H1 (cell line): ENCODE data around the gene TSPAN3. TPM values are rescaled to one million over a fixed set of nuclear protein-coding genes. Genes with fewer than 3 reads are reported as not detected.

ENCODE experiments used
- CTCF ChIA-PET: fragments of 300-600 bp; sonication (Branson Sonifier 250); formaldehyde crosslinking; loops from one replicate; lab custom pipeline; 2021; ENCODE audit not compliant: partially characterized antibody; lab: Charles Lee
- POLR2A ChIA-PET: fragments of 300-600 bp; sonication (Branson Sonifier 250); formaldehyde crosslinking; loops from one replicate; lab custom pipeline; 2021; ENCODE audit warnings: inconsistent platforms; ENCODE audit not compliant: partially characterized antibody; lab: Charles Lee
- DNase-seq, 2 experiments: peaks; one replicate each; pipeline versions ENCODE4 v3.0.0 to v3.0.0-alpha.2; 2010 to 2022; ENCODE audit warnings: low spot score in 2 of 2, low read depth in 1 of 2, mixed read lengths in 1 of 2
- FAIRE-seq: peaks from 2 replicates; lab custom pipeline; 2011; peaks lifted over from hg19 to GRCh38; lab: Jason Lieb, UNC
- H2AFZ ChIP-seq: 2 replicates; pipeline ENCODE4 v1.8.1; 2012; ENCODE audit warnings: low read length, inconsistent platforms
- H2AK5ac ChIP-seq: 2 replicates; pipeline ENCODE4 v1.6.1; 2013; ENCODE audit warnings: low read depth, low read length
- H2BK120ac ChIP-seq: replicated peaks from 2 replicates; pipeline ENCODE3; 2013; ENCODE audit warnings: low read depth, low read length, inconsistent platforms
- H2BK12ac ChIP-seq: 2 replicates; pipeline ENCODE4 v1.6.1; 2013; ENCODE audit warnings: low read depth, low read length
- H2BK15ac ChIP-seq: 2 replicates; pipeline ENCODE4 v1.6.1; 2013; ENCODE audit warnings: low read length
- H2BK20ac ChIP-seq: 2 replicates; pipeline ENCODE4 v1.6.1; 2013; ENCODE audit warnings: low read length
- H2BK5ac ChIP-seq: 2 replicates; pipeline ENCODE4 v1.6.1; 2013; ENCODE audit warnings: low read depth, low read length
- H3K14ac ChIP-seq: 2 replicates; pipeline ENCODE4 v1.6.1; 2013; ENCODE audit warnings: inconsistent platforms; ENCODE audit not compliant: insufficient read length
- H3K18ac ChIP-seq: 2 replicates; pipeline ENCODE4 v1.6.1; 2013; ENCODE audit warnings: low read length; ENCODE audit errors: extremely low read depth
- H3K23ac ChIP-seq: 2 replicates; pipeline ENCODE4 v1.6.1; 2013; ENCODE audit warnings: inconsistent platforms; ENCODE audit not compliant: insufficient read length
- H3K23me2 ChIP-seq: 2 replicates; pipeline ENCODE4 v1.6.1; 2013; ENCODE audit warnings: low read depth, low read length
- H3K27ac ChIP-seq: 2 replicates; pipeline ENCODE4 v1.6.1; 2011; ENCODE audit warnings: low read depth, low read length, inconsistent platforms
- H3K27me3 ChIP-seq, 4 experiments: replicated peaks in 1 of 4; 1 replicate in 1 of 4; 2 replicates in 3 of 4; pipeline versions ENCODE4 v1.6.1 to v1.8.1; 2011 to 2013; ENCODE audit warnings: low read length in 3 of 4, mild to moderate bottlenecking in 3 of 4, inconsistent platforms in 2 of 4, mixed read lengths in 2 of 4, moderate library complexity in 1 of 4; ENCODE audit not compliant: control insufficient read depth in 3 of 4, insufficient read depth in 3 of 4; ENCODE audit errors: extremely low read depth in 1 of 4
- H3K36me3 ChIP-seq, 4 experiments: 2 replicates each; pipeline versions ENCODE4 v1.6.1 to v1.8.1; 2011 to 2013; ENCODE audit warnings: mild to moderate bottlenecking in 4 of 4, low read length in 3 of 4, moderate library complexity in 2 of 4, control low read depth in 1 of 4, inconsistent platforms in 1 of 4; ENCODE audit not compliant: insufficient read depth in 4 of 4, control insufficient read depth in 2 of 4
- H3K4ac ChIP-seq: replicated peaks from 2 replicates; pipeline ENCODE3; 2013; ENCODE audit warnings: low read length, low read depth, mixed read lengths, inconsistent platforms; ENCODE audit not compliant: insufficient read length
- H3K4me1 ChIP-seq, 4 experiments: replicated peaks in 1 of 4; 1 replicate in 1 of 4; 2 replicates in 3 of 4; pipeline versions ENCODE4 v1.6.1 to v1.8.1; 2011 to 2013; ENCODE audit warnings: low read length in 3 of 4, inconsistent platforms in 2 of 4, mixed read lengths in 1 of 4; ENCODE audit not compliant: insufficient read depth in 4 of 4, control insufficient read depth in 3 of 4
- H3K4me2 ChIP-seq, 2 experiments: 2 replicates each; pipeline versions ENCODE4 v1.6.1 to v1.8.1; 2011 to 2013; ENCODE audit warnings: low read depth in 2 of 2, low read length in 2 of 2, control low read depth in 1 of 2, inconsistent platforms in 1 of 2, mild to moderate bottlenecking in 1 of 2; ENCODE audit not compliant: insufficient read depth in 1 of 2
- H3K4me3 ChIP-seq, 4 experiments: fragments of 200-600, 300-600 bp in 1 of 4; sonication (generic), shearing (Covaris generic), sonication (Bioruptor Twin) in 1 of 4; 2 replicates each; pipeline versions ENCODE4 v1.5.1 to v1.8.1; 2011 to 2016; ENCODE audit warnings: low read length in 4 of 4, low read depth in 3 of 4, control low read depth in 2 of 4, inconsistent platforms in 2 of 4, mild to moderate bottlenecking in 2 of 4, mixed read lengths in 1 of 4, moderate library complexity in 1 of 4; ENCODE audit not compliant: insufficient read depth in 2 of 4; ENCODE audit errors: extremely low read depth in 1 of 4
- H3K56ac ChIP-seq: replicated peaks from 2 replicates; pipeline ENCODE3; 2013; ENCODE audit warnings: low read depth, mild to moderate bottlenecking, mixed read lengths, low read length, inconsistent platforms; ENCODE audit not compliant: insufficient read length
- H3K79me1 ChIP-seq: 2 replicates; pipeline ENCODE4 v1.6.1; 2013; ENCODE audit warnings: low read depth, low read length, control low read depth
- H3K79me2 ChIP-seq, 2 experiments: 2 replicates each; pipeline versions ENCODE4 v1.6.1 to v1.8.1; 2012 to 2013; ENCODE audit warnings: low read length in 2 of 2, mild to moderate bottlenecking in 2 of 2, inconsistent platforms in 1 of 2; ENCODE audit not compliant: insufficient read depth in 2 of 2, control insufficient read depth in 1 of 2
- H3K9ac ChIP-seq, 4 experiments: replicated peaks in 1 of 4; 1 replicate in 1 of 4; 2 replicates in 3 of 4; pipeline versions ENCODE4 v1.6.1 to v1.8.1; 2011 to 2013; ENCODE audit warnings: low read depth in 3 of 4, low read length in 3 of 4, control low read depth in 2 of 4, mild to moderate bottlenecking in 2 of 4, moderate library complexity in 2 of 4, inconsistent platforms in 1 of 4; ENCODE audit errors: extremely low read depth in 1 of 4
- H3K9me3 ChIP-seq, 2 experiments: 2 replicates each; pipeline versions ENCODE4 v1.6.1 to v1.8.1; 2012 to 2013; ENCODE audit warnings: mild to moderate bottlenecking in 2 of 2, moderate library complexity in 2 of 2, control low read depth in 1 of 2, inconsistent platforms in 1 of 2, low read depth in 1 of 2, low read length in 1 of 2, mixed read lengths in 1 of 2; ENCODE audit not compliant: insufficient read depth in 2 of 2
- H4K20me1 ChIP-seq, 2 experiments: replicated peaks in 1 of 2; 2 replicates each; pipeline versions ENCODE3 to v1.8.1; 2011 to 2013; ENCODE audit warnings: inconsistent platforms in 2 of 2, low read length in 2 of 2, mild to moderate bottlenecking in 1 of 2; ENCODE audit not compliant: insufficient read depth in 2 of 2, control insufficient read depth in 1 of 2
- H4K5ac ChIP-seq: 2 replicates; pipeline ENCODE4 v1.6.1; 2013; ENCODE audit warnings: low read length, low read depth, mixed read lengths, inconsistent platforms; ENCODE audit not compliant: insufficient read length
- H4K8ac ChIP-seq: 2 replicates; pipeline ENCODE4 v1.8.0; 2013; ENCODE audit warnings: mild to moderate bottlenecking, moderate library complexity, low read length, inconsistent platforms; ENCODE audit not compliant: insufficient read depth; ENCODE audit errors: extremely low read depth
- H4K91ac ChIP-seq: replicated peaks from 2 replicates; pipeline ENCODE3; 2013; ENCODE audit warnings: low read length, mixed read lengths, inconsistent platforms; ENCODE audit not compliant: insufficient read length
- BCL11A ChIP-seq, 2 experiments: IDR thresholded peaks; one replicate each; pipeline ENCODE4 v1.6.1; 2011; ENCODE audit warnings: low read depth in 2 of 2, low read length in 2 of 2, mild to moderate bottlenecking in 2 of 2
- CBX8 ChIP-seq: fragments of 300-800, 300-1000 bp; sonication (generic); IDR thresholded peaks from 2 replicates; pipeline ENCODE4 v1.7.1; 2016; ENCODE audit warnings: low read depth, low read length, borderline replicate concordance
- CHD2 ChIP-seq: IDR thresholded peaks from 2 replicates; pipeline ENCODE4 v1.6.1; 2012; ENCODE audit warnings: low read length, improper control_type of control experiment
- EP300 ChIP-seq, 2 experiments: IDR thresholded peaks; 1 replicate in 1 of 2; 2 replicates in 1 of 2; pipeline ENCODE4 v1.6.1; 2011 to 2012; ENCODE audit warnings: low read depth in 2 of 2, low read length in 2 of 2, mild to moderate bottlenecking in 2 of 2, borderline replicate concordance in 1 of 2, inconsistent platforms in 1 of 2, moderate library complexity in 1 of 2
- KDM4A ChIP-seq: IDR thresholded peaks from one replicate; pipeline ENCODE4 v1.7.1; 2012; ENCODE audit warnings: low read depth, mild to moderate bottlenecking, moderate library complexity, low read length, inconsistent platforms; ENCODE audit not compliant: severe bottlenecking
- PHF8 ChIP-seq: fragments of 200-600 bp; sonication (generic); conservative IDR thresholded peaks from 2 replicates; pipeline ENCODE4 v1.7.1; 2012; ENCODE audit warnings: low read depth, mild to moderate bottlenecking, inconsistent platforms, low read length, moderate library complexity
- POU5F1 ChIP-seq: IDR thresholded peaks from 2 replicates; pipeline ENCODE4 v1.6.1; 2011; ENCODE audit warnings: low read depth, mild to moderate bottlenecking, low read length, moderate library complexity
- RFX5 ChIP-seq: IDR thresholded peaks from 2 replicates; pipeline ENCODE4 v1.6.1; 2011; ENCODE audit warnings: low read depth, low read length, improper control_type of control experiment, borderline replicate concordance
- RXRA ChIP-seq: IDR thresholded peaks from 2 replicates; pipeline ENCODE4 v1.6.1; 2011; ENCODE audit warnings: low read depth, mild to moderate bottlenecking, low read length, moderate library complexity; ENCODE audit not compliant: insufficient read depth
- TAF1 ChIP-seq: IDR thresholded peaks from 2 replicates; pipeline ENCODE4 v1.6.1; 2011; ENCODE audit warnings: mild to moderate bottlenecking, low read depth, low read length
- YY1 ChIP-seq: IDR thresholded peaks from 2 replicates; pipeline ENCODE4 v1.6.1; 2011; ENCODE audit warnings: low read depth, mild to moderate bottlenecking, low read length
- WGBS, 2 experiments: shearing (Covaris generic) in 1 of 2; methylation state at CpG; one replicate each; pipeline versions ENCODE4 v1.1.6 to v1.1.7; 2013 to 2015; ENCODE audit warnings: low lambda C conversion rate in 2 of 2, mixed read lengths in 2 of 2, inconsistent platforms in 1 of 2, low coverage in 1 of 2, missing lambda C conversion rate in 1 of 2; ENCODE audit not compliant: insufficient replicate concordance in 2 of 2, insufficient coverage in 1 of 2, insufficient read length in 1 of 2; ENCODE audit errors: extremely low coverage in 1 of 2, missing lambda C conversion rate in 1 of 2; 5-methylcytosine and 5-hydroxymethylcytosine counted together
- polyA plus RNA-seq, 7 experiments: library from polyadenylated mRNA; depleted of rRNA in 3 of 7; stranded (reverse) in 5 of 7; unstranded in 2 of 7; fragments of >200 nt in 5 of 7; fragments of 200-250 nt in 2 of 7; gene quantifications; 1 replicate in 5 of 7; 2 replicates in 1 of 7; 4 replicates in 1 of 7; pipeline versions ENCODE4 v1.2.1 to v1.2.3, GENCODE V29; 2011 to 2013; ENCODE audit warnings: missing spikeins in 2 of 7, mixed read lengths in 2 of 7
- total RNA-seq: library from RNA; stranded (reverse); fragmentation: NEBNext Ultra II Directional; extraction: Animal tissue kit (Norgen Biotek cat#: 25700); gene quantifications from 2 replicates; pipeline ENCODE4 v1.2.1, GENCODE V29; 2021
- TF ChIP-seq, protein P1 (sequence below): IDR thresholded peaks from 2 replicates; pipeline ENCODE4 v1.6.1; 2011; ENCODE audit warnings: low read depth, mild to moderate bottlenecking, low read length; ENCODE audit not compliant: insufficient read depth

Gene TSPAN3
- total and polyA plus RNA-seq, 2 of the 8 experiments (the other 6 are each of a cell fraction or from before 2014, with no cell fraction given): 107 to 238 TPM

- no peak overlapping the region for H3K9ac ChIP-seq
- H3K4ac ChIP-seq: no peak overlapping the region
- H3K79me1 ChIP-seq: no peaks in the 10 kb centered on the region
- DNase-seq (no peak), FAIRE-seq (no peak)
- no peak overlapping the region for H3K56ac ChIP-seq
- no peak overlapping the region for H2AK5ac ChIP-seq
- no peak overlapping the region for H2BK20ac ChIP-seq
- H3K9me3 ChIP-seq: no peaks in the 10 kb centered on the region
- H4K5ac ChIP-seq: no peak overlapping the region
- H3K27ac ChIP-seq: no peak overlapping the region
- H3K79me2 ChIP-seq: no peaks in the 10 kb centered on the region
- no peak overlapping the region for H3K14ac ChIP-seq
- no peak overlapping the region for H4K8ac ChIP-seq
- H4K91ac ChIP-seq: no peak overlapping the region
- CTCF ChIA-PET: interaction anchor here (0.7 to 10.8 kb wide), 4 partner anchors 8 to 76 kb away, joined by 3 to 101 read pairs (median 4); no protein-coding TSS in a partner anchor
- TF ChIP-seq, protein P1, sequence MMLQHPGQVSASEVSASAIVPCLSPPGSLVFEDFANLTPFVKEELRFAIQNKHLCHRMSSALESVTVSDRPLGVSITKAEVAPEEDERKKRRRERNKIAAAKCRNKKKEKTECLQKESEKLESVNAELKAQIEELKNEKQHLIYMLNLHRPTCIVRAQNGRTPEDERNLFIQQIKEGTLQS: no peak
- no peak for TF ChIP-seq CBX8
- TF ChIP-seq POU5F1: no peak
- no peak for TF ChIP-seq TAF1
- TF ChIP-seq RXRA: no peak
- TF ChIP-seq YY1: no peak
- TF ChIP-seq CHD2: no peak
- TF ChIP-seq PHF8: no peak
- no peak for TF ChIP-seq EP300 (IDR thresholded peaks at IDR 0.05; ENCODE audit: borderline replicate concordance in 1 of 2, low read depth in 2 of 2, low read length in 2 of 2)
- no peak for TF ChIP-seq BCL11A (IDR thresholded peaks at IDR 0.05; ENCODE audit: low read depth in 2 of 2, low read length in 2 of 2)
- TF ChIP-seq RFX5: no peak
- TF ChIP-seq KDM4A: no peak
- TF ChIP-seq, all 59 proteins: peak for 0
- Histone ChIP-seq H2BK15ac (no peak overlapping the region), H3K23ac (no peak overlapping the region), H3K18ac (no peak overlapping the region), H3K36me3 (no peaks in the 10 kb centered on the region), H4K20me1 (no peaks in the 10 kb centered on the region), H2AFZ (no peak overlapping the region), H3K27me3 (no peaks in the 10 kb centered on the region), H3K4me1 (peaks cover 0 to 3% (median 0%) of the 10 kb centered on the region in 4 experiments; a peak in 1 of 7 replicates), H3K4me2 (no peak overlapping the region), H3K23me2 (no peaks in the 10 kb centered on the region), H2BK5ac (no peak overlapping the region), H3K4me3 (no peak overlapping the region), H2BK120ac (no peak overlapping the region), H2BK12ac (no peak overlapping the region)
- POLR2A ChIA-PET: no interaction called here
- 92% methylated on average over 4 of the region's 4 CpGs; no CpG with 5 or more reads in 1 of the 2 experiments for WGBS, 2 experiments
Observed at GRCh38 chr15:77098572-77098971, 27.7 kb upstream of the TSPAN3 start.
